ENCODE results near the gene RBKS. TPM values are rescaled to one million over a fixed set of nuclear protein-coding genes. Genes with fewer than 3 reads are reported as not detected.
A peak's percentile ranks its signal among the peaks of the same experiment; 100 is the strongest.

Gene RBKS
- total RNA-seq, 1 experiment from 2014 or later: 1.7 TPM

- TF ChIP-seq IRF1 (CRISPR knock-in tag; IDR thresholded peaks at IDR 0.05) (no peak), ETV6 (CRISPR knock-in tag; IDR thresholded peaks at IDR 0.05) (no peak), ZNF671 (CRISPR knock-in tag; IDR thresholded peaks at IDR 0.05) (no peak), SMAD4 (CRISPR knock-in tag; IDR thresholded peaks at IDR 0.05) (no peak), RELA (CRISPR knock-in tag; IDR thresholded peaks at IDR 0.05; ENCODE audit: borderline replicate concordance) (no peak), ZBTB21 (CRISPR knock-in tag; IDR thresholded peaks at IDR 0.05; ENCODE audit: borderline replicate concordance) (no peak), ATF3 (CRISPR knock-in tag; conservative IDR thresholded peaks at IDR 0.05) (no peak), ZNF317 (CRISPR knock-in tag; IDR thresholded peaks at IDR 0.05; ENCODE audit: borderline replicate concordance, low read depth) (no peak), HMGA2 (CRISPR knock-in tag; IDR thresholded peaks at IDR 0.05) (no peak), AR (CRISPR knock-in tag; IDR thresholded peaks at IDR 0.05) (no peak), GABPB1 (CRISPR knock-in tag; IDR thresholded peaks at IDR 0.05) (no peak), ZNF232 (CRISPR knock-in tag; IDR thresholded peaks at IDR 0.05) (no peak), TP53 (CRISPR knock-in tag; IDR thresholded peaks at IDR 0.05) (no peak), FOXP4 (CRISPR knock-in tag; IDR thresholded peaks at IDR 0.05) (no peak)
Measured at GRCh38 chr2:27889774-27890145, 427 bp downstream of the RBKS start (continued).

GRCh38 chr2:27888790-27889189 lies 1.4 kb downstream of the RBKS start:
- TF ChIP-seq CREM (CRISPR knock-in tag; IDR thresholded peaks at IDR 0.05) (no peak), JUN (CRISPR knock-in tag; IDR thresholded peaks at IDR 0.05) (no peak), ERG (CRISPR knock-in tag; IDR thresholded peaks at IDR 0.05) (no peak), FOXP1 (CRISPR knock-in tag; IDR thresholded peaks at IDR 0.05; ENCODE audit: borderline replicate concordance) (no peak)
- Mint-ChIP-seq H3K36me3 (no peaks in the 10 kb centered on the region), H3K9me3 (no peaks in the 10 kb centered on the region), H3K27ac (no peak overlapping the region), H3K27me3 (ENCODE audit: low read depth) (no peaks in the 10 kb centered on the region), H3K4me1 (peaks cover 8% of the 10 kb centered on the region), H3K4me3 (peak overlapping the region; percentile 97)
- no peak for DNase-seq (ENCODE audit: low spot score)
- POLR2A ChIA-PET: no interaction called here
- CTCF ChIA-PET: no interaction called here
- no peak for ATAC-seq

- CTCF ChIA-PET: no interaction called here
- no peak for DNase-seq (ENCODE audit: low spot score)
- Mint-ChIP-seq H3K27ac (no peak overlapping the region), H3K4me3 (no peak overlapping the region), H3K4me1 (peaks cover 8% of the 10 kb centered on the region), H3K27me3 (ENCODE audit: low read depth) (no peaks in the 10 kb centered on the region), H3K9me3 (no peaks in the 10 kb centered on the region), H3K36me3 (no peaks in the 10 kb centered on the region)
- TF ChIP-seq TEAD4 (CRISPR knock-in tag; IDR thresholded peaks at IDR 0.05): no peak
- no peak for TF ChIP-seq ZMAT4 (CRISPR knock-in tag; IDR thresholded peaks at IDR 0.05)
- no peak for TF ChIP-seq ZNF396 (CRISPR knock-in tag; IDR thresholded peaks at IDR 0.05; ENCODE audit: borderline replicate concordance)
- POLR2A ChIA-PET: no interaction called here
- no peak for ATAC-seq
Measured at GRCh38 chr2:27887830-27888229, 2.4 kb downstream of the RBKS start.

Measured in WTC11 (cell line).